Measurements from ENCODE around the gene CLK2.
"Not testable (repeated sequence)": the region's sequence is repeated elsewhere in the genome, so short reads cannot be mapped to it uniquely, and the experiment has no call there.

CLK2 gene

DNA sequence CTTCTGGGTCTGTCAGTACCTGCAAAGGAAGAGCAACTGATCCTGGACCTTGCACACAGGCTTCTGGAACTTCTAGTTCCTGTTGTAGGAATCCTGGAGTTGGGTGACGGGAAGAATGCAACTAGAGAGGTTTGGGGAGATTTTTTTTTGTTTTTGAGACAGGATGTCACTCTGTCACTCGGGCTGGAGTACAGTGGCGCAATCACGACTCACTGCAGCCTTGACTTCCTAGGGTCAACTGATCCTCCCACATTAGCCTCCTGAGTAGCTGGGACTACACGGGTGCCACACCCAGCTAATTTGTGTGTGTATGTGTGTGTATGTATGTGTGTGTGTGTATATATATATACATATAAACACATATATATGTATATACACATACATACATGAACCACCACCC is 36.9 kb downstream of the CLK2 start:
- TF ChIP-seq, protein P1, sequence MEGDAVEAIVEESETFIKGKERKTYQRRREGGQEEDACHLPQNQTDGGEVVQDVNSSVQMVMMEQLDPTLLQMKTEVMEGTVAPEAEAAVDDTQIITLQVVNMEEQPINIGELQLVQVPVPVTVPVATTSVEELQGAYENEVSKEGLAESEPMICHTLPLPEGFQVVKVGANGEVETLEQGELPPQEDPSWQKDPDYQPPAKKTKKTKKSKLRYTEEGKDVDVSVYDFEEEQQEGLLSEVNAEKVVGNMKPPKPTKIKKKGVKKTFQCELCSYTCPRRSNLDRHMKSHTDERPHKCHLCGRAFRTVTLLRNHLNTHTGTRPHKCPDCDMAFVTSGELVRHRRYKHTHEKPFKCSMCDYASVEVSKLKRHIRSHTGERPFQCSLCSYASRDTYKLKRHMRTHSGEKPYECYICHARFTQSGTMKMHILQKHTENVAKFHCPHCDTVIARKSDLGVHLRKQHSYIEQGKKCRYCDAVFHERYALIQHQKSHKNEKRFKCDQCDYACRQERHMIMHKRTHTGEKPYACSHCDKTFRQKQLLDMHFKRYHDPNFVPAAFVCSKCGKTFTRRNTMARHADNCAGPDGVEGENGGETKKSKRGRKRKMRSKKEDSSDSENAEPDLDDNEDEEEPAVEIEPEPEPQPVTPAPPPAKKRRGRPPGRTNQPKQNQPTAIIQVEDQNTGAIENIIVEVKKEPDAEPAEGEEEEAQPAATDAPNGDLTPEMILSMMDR (IDR thresholded peaks at IDR 0.05; ENCODE audit: low read depth, low read length): no peak
- H3K4me3 ChIP-seq (ENCODE audit: low read depth, low read length): no peak overlapping the region

DNA sequence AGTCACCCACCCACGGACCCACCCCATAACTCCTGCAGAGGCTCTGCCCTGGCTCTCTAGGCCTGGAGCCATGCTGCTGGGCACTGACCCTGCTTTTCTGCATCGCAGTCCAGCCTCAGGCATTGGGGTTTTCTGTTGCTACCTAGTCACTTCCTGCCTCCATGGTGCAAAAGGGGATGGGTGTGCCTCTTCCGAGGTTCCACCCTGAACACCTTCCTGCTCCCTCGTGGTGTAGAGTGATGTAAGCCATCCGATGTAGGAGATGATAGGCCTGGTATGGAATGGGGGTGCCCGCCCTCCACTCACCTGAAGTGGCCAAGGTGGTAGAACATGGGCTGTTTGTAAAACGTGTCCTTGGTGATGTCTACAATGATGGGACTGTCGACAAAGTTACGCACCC is 37.9 kb downstream of the CLK2 start:
- H3K4me3 ChIP-seq (ENCODE audit: low read depth, low read length): not testable (repeated sequence)

DNA sequence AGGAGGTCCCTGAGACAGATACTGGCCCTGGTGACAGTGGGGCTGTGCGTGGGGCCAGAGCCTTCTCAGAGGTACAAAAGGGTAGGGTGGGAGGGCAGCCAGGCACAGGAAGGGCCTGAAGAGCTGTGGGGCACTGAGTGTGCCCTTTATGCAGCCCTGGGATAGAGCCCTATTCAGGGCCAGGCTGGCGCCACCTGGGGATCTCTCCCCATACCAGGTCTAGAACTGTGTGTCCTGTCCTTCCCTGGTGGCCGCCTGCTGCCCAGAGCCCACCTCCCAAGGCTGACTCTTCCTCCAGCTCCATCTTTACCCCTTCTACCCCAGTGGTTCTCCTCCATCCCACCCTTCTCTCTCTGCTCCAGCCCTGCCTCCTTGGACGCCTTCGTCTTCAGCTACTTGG is 39.8 kb downstream of the CLK2 start:
- not testable (repeated sequence) for H3K4me3 ChIP-seq (ENCODE audit: low read depth, low read length)

DNA sequence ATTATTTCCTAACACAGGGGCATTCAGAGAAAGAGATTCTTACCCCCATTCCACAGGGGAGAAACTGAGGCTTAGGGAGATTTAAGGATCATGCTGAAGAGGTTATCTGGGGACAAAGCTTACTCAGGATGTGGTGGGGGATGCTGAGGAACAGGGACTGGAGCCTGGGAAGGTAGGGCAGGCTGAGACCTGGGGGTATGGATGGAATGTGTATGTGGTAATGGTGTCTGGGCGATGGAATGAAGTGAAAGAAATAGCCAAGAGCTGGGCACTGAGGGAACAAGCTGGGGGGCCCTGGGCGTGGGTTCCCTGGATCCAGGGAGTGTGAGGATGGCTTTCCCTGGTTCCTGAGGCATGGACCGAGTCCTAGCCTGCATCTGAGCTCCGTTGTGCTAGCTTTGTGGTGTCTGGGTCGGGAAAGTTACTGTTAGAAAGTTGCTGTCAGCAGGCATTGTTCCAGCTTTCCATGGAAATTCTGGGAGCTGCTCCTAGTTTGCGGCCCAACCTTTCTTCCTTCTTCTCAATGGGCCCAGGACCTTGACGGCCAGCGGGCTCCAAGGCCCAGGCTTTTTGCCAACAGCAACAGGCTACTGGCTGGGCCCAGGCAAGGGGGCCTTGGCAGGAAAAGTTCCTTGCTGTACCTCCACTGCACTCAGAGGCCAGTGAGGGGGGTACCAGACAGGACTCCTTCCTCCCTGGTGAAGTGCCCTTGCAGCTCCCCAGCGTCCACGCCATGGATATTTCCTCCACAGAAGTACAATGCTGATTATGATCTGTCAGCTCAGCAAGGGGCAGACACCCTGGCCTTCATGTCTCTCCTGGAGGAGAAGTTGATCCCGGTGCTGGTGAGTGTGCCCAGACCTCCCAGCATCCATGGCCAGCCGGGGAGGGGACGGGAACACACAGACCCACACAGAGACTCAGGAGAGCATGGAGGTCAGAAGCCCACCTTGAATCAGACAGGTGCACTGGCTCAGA is 41.0 kb downstream of the CLK2 start:
- H3K4me3 ChIP-seq (ENCODE audit: low read depth, low read length): not testable (repeated sequence)

DNA sequence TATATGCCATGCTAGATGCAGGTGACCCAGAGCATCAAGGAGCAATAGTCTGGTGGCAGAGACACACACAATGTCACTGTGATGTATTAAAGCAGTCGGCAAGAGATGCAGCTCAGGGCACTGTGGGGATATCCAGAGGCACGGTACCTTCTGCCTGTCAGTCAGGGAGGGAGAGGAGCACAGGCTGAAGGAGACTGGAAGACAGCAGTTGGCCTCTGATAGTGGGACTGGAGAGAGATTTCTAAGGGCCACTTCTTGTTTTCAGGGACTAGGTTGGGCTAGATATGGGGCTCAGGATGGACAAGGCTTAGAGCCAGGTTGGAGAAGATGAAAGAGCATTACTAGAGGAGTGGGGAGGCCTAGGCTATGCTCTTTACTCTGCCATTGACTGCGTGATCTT is 42.0 kb downstream of the CLK2 start:
- not testable (repeated sequence) for H3K4me3 ChIP-seq (ENCODE audit: low read depth, low read length)

DNA sequence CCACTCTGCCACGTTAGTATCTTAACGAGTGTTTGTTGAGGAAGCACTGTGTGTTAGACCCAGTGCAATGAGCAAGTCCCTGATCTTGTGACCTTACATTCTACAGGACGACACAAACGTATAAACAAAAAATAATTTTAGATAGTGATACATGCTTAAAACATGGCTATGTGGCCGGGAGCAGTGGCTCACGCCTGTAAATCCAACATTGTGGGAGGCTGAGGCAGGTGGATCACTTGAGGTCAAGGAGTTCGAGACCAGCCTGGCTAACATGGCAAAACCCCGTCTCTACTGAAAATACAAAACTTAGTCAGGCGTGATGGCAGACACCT is 45.2 kb downstream of the CLK2 start:
- peak overlapping the region; percentile 47 for H3K4me3 ChIP-seq (ENCODE audit: low read depth, low read length)
- TF ChIP-seq, protein P1 (IDR thresholded peaks at IDR 0.05; ENCODE audit: low read depth, low read length): no peak

DNA sequence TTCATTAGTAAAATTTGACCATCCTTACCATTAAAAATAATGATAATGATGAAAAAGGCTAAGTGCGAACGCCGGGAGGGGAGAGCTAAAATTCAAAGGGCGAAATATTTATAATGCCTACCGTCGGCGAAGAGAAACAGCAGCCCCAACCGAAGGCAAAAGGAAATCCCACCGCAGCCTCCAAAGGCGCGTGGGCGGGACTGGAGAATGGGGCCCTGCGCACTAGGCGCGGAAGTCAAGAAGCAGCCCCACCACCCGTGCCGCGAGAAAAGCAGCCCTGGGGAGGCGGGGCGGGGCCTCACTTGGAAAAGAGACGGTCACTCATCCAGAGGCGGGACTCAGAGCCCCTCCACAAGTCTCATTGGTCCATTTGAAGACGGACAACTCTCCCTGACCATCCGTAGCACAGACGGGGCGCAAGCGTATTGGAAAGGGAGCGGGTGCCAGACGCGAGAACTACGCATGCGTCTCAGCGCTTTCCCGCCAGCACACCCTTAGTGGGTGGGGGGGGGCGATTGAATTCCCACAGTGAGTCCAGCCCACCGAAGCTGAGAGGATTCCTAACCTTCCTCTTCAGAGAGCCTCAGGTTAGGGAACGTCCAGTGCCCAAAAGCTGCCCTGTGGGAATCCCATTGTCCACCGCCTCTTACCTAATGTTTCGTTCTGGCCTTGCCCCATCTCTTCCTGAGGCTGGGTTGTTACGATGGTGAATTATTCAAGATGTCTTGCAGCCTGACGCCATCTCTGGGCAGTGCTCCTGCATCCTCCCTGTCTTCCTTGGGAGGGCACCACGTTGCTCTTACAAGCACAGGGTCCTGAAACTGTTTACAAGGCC is 45.8 kb downstream of the CLK2 start:
- H3K4me3 ChIP-seq (ENCODE audit: low read depth, low read length): peak overlapping the region; percentile 68
- TF ChIP-seq, protein P1 (IDR thresholded peaks at IDR 0.05; ENCODE audit: low read depth, low read length): no peak

DNA sequence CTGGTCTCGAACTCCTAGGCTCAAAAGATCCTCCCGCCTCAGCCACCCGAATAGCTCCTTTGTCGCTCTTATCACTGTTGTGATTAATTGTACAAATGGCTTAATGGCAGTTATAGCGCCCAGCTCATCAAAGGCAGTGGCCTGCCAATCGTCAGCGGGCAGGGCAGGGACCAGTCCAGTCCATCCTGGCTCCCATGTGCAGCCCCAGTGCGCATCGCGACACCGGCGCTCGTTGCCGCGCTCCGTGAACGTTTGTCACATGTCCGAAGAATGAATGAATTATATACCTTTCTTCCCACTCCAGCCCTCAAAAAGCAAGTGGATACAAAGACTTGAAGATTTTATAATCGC is 46.4 kb downstream of the CLK2 start:
- peak overlapping the region; percentile 68 for H3K4me3 ChIP-seq (ENCODE audit: low read depth, low read length)
- TF ChIP-seq, protein P1 (IDR thresholded peaks at IDR 0.05; ENCODE audit: low read depth, low read length): no peak

DNA sequence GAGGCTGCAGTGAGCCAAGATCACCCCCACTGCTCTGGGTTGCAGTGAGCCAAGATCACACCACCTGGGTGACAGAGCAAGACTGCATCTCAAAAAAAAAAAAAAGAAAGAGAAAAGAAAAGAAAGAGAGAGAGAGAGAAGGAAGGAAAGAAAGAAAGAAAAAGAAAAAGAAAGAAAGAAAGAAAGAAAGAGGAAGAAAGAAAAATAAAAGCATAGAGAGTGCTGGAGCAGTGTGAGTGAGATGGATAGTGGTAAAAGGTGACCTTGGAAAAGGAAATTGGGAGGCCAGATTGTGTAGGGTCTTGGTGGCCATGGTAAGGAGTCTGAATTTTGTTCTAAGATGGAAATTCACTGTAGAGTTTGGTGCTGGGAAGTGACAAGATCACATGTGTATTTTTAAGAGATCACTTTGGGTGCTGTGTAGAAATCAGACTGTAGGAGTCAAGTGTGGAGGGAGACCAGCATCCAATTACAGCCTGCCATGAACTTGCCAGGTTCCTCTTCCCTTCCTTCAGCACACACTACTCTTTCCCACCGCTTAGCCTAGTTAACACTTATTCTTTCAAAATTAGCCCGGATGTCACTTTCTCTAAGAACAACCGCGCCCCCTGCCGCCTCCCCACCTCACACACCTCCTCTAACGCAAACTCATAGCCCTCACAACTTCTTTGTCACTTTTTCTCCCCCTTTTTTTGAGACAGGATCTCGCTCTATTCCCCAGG is 47.0 kb downstream of the CLK2 start:
- TF ChIP-seq, protein P1 (IDR thresholded peaks at IDR 0.05; ENCODE audit: low read depth, low read length): peak; percentile 36
- peak overlapping the region; percentile 68 for H3K4me3 ChIP-seq (ENCODE audit: low read depth, low read length)

DNA sequence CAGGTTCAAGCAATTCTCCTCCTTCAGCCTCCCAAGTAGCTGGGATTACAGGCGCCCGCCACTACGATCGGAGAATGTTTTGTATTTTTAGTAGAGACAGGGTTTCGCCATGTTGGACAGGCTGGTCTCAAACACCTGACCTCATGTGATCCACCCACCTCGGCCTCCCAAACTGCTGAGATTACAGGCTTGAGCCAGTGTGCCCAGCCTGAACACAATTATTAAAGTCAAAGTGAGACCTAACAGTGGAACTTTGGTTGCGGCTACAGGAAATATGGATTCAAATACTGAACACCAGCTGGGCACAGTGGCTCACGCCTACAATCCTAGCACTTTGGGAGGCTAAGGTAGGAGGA is 47.9 kb downstream of the CLK2 start:
- not testable (repeated sequence) for H3K4me3 ChIP-seq (ENCODE audit: low read depth, low read length)

All from WI38 (cell line).